Ectodermal cell (in vitro differentiated cells): ENCODE data around the gene NEDD4L.
A peak's percentile ranks its signal among the peaks of the same experiment; 100 is the strongest.

Source experiments
- H3K27ac ChIP-seq: 2 replicates; pipeline ENCODE4 v1.7.0; 2013; ENCODE audit warnings: mild to moderate bottlenecking, low read depth, low read length; ENCODE audit not compliant: insufficient read depth, poor library complexity, severe bottlenecking
- H3K27me3 ChIP-seq: 2 replicates; pipeline ENCODE4 v1.7.0; 2013; ENCODE audit warnings: mild to moderate bottlenecking, low read length; ENCODE audit not compliant: insufficient read depth, control insufficient read depth, poor library complexity, severe bottlenecking
- H3K36me3 ChIP-seq: one replicate; pipeline ENCODE4 v1.7.0; 2013; ENCODE audit warnings: low read length; ENCODE audit not compliant: control insufficient read depth, insufficient read depth
- H3K4me1 ChIP-seq: one replicate; pipeline ENCODE4 v1.7.0; 2013; ENCODE audit warnings: low read length; ENCODE audit not compliant: control insufficient read depth, insufficient read depth
- H3K4me3 ChIP-seq: 2 replicates; pipeline ENCODE4 v1.7.0; 2013; ENCODE audit warnings: low read depth, low read length, control low read depth; ENCODE audit not compliant: insufficient read depth
- H3K9me3 ChIP-seq: 2 replicates; pipeline ENCODE4 v1.7.0; 2013; ENCODE audit warnings: mild to moderate bottlenecking, low read length, moderate library complexity; ENCODE audit not compliant: control insufficient read depth
- WGBS, 2 experiments: methylation state at CpG; one replicate each; pipeline ENCODE4 v1.1.7; 2013; ENCODE audit warnings: missing lambda C conversion rate in 2 of 2; 5-methylcytosine and 5-hydroxymethylcytosine counted together

NEDD4L gene

GRCh38 chr18:58211510-58211909 is 167.5 kb downstream of the NEDD4L start:
- H3K27ac ChIP-seq = no peak overlapping the region

GRCh38 chr18:58212274-58212673 is 168.2 kb downstream of the NEDD4L start:
- no peak overlapping the region for H3K4me3 ChIP-seq
- WGBS, 2 experiments = 87 to 88% methylated on average over 8 of the region's 8 CpGs
- peaks cover 10% of the 10 kb centered on the region for H3K4me1 ChIP-seq
- H3K27ac ChIP-seq = no peak overlapping the region
- no peaks in the 10 kb centered on the region for H3K27me3 ChIP-seq
- H3K9me3 ChIP-seq = no peaks in the 10 kb centered on the region
- no peaks in the 10 kb centered on the region for H3K36me3 ChIP-seq

More at GRCh38 chr18:58211510-58211909, 167.5 kb downstream of the NEDD4L start:
- H3K9me3 ChIP-seq = no peaks in the 10 kb centered on the region
- H3K36me3 ChIP-seq = no peaks in the 10 kb centered on the region
- WGBS, 2 experiments = 95 to 98% methylated on average over 3 to 4 of the region's 4 CpGs
- no peak overlapping the region for H3K4me3 ChIP-seq
- no peaks in the 10 kb centered on the region for H3K27me3 ChIP-seq
- H3K4me1 ChIP-seq = peaks cover 10% of the 10 kb centered on the region

- 94 to 98% methylated on average over 2 of the region's 2 CpGs for WGBS, 2 experiments
- H3K27me3 ChIP-seq = no peaks in the 10 kb centered on the region
- H3K4me1 ChIP-seq = peaks cover 8% of the 10 kb centered on the region
- H3K27ac ChIP-seq = no peak overlapping the region
- H3K9me3 ChIP-seq = no peaks in the 10 kb centered on the region
- H3K4me3 ChIP-seq = no peak overlapping the region
- no peaks in the 10 kb centered on the region for H3K36me3 ChIP-seq
Measured at GRCh38 chr18:58213440-58213839, 169.4 kb downstream of the NEDD4L start.

GRCh38 chr18:58215011-58215410 is 171.0 kb downstream of the NEDD4L start:
- Histone ChIP-seq H3K27me3 (no peaks in the 10 kb centered on the region), H3K9me3 (no peaks in the 10 kb centered on the region), H3K27ac (no peak overlapping the region), H3K4me3 (no peak overlapping the region), H3K36me3 (no peaks in the 10 kb centered on the region), H3K4me1 (peaks cover 4% of the 10 kb centered on the region)
- 90% methylated on average over 6 of the region's 6 CpGs for WGBS, 2 experiments

- 27 to 33% methylated on average over 3 of the region's 3 CpGs for WGBS, 2 experiments
- H3K27me3 ChIP-seq = no peaks in the 10 kb centered on the region
- H3K4me3 ChIP-seq = no peak overlapping the region
- H3K4me1 ChIP-seq = peaks cover 4% of the 10 kb centered on the region
- no peaks in the 10 kb centered on the region for H3K36me3 ChIP-seq
- H3K9me3 ChIP-seq = no peaks in the 10 kb centered on the region
- peak overlapping the region; percentile 16 for H3K27ac ChIP-seq
Measured at GRCh38 chr18:58216071-58216481, 172.1 kb downstream of the NEDD4L start.

GRCh38 chr18:58217052-58217451 is 173.0 kb downstream of the NEDD4L start:
- H3K4me3 ChIP-seq = no peak overlapping the region
- no peak overlapping the region for H3K27ac ChIP-seq
- 78 to 79% methylated on average over 2 to 3 of the region's 3 CpGs for WGBS, 2 experiments
- no peaks in the 10 kb centered on the region for H3K27me3 ChIP-seq
- no peaks in the 10 kb centered on the region for H3K9me3 ChIP-seq
- H3K36me3 ChIP-seq = no peaks in the 10 kb centered on the region
- H3K4me1 ChIP-seq = peaks cover 4% of the 10 kb centered on the region

- WGBS, 2 experiments = no CpG with 5 or more reads among the region's 1 CpG
- Histone ChIP-seq H3K27me3 (no peaks in the 10 kb centered on the region), H3K4me3 (no peak overlapping the region), H3K36me3 (no peaks in the 10 kb centered on the region), H3K4me1 (peaks cover 4% of the 10 kb centered on the region), H3K27ac (no peak overlapping the region), H3K9me3 (no peaks in the 10 kb centered on the region)
Measured at GRCh38 chr18:58218117-58218516, 174.1 kb downstream of the NEDD4L start.

GRCh38 chr18:58221060-58221725 is 177.2 kb downstream of the NEDD4L start:
- Histone ChIP-seq H3K36me3 (no peaks in the 10 kb centered on the region), H3K4me1 (peaks cover 13% of the 10 kb centered on the region), H3K9me3 (no peaks in the 10 kb centered on the region), H3K27me3 (no peaks in the 10 kb centered on the region), H3K27ac (no peak overlapping the region), H3K4me3 (no peak overlapping the region)
- WGBS, 2 experiments = 90% methylated on average over 12 of the region's 12 CpGs

- no peaks in the 10 kb centered on the region for H3K27me3 ChIP-seq
- WGBS, 2 experiments = 67 to 98% methylated on average over 1 to 3 of the region's 3 CpGs
- peaks cover 15% of the 10 kb centered on the region for H3K4me1 ChIP-seq
- no peak overlapping the region for H3K27ac ChIP-seq
- no peaks in the 10 kb centered on the region for H3K9me3 ChIP-seq
- no peak overlapping the region for H3K4me3 ChIP-seq
- H3K36me3 ChIP-seq = no peaks in the 10 kb centered on the region
Measured at GRCh38 chr18:58222432-58223125, 178.6 kb downstream of the NEDD4L start.

- H3K27ac ChIP-seq = no peak overlapping the region
- H3K27me3 ChIP-seq = no peaks in the 10 kb centered on the region
- no peak overlapping the region for H3K4me3 ChIP-seq
- peaks cover 25% of the 10 kb centered on the region for H3K4me1 ChIP-seq
- no peaks in the 10 kb centered on the region for H3K36me3 ChIP-seq
- WGBS, 2 experiments = 88 to 92% methylated on average over 15 of the region's 15 CpGs
- H3K9me3 ChIP-seq = no peaks in the 10 kb centered on the region
Measured at GRCh38 chr18:58223717-58224424, 179.8 kb downstream of the NEDD4L start.
